MCF 10A (cell line): ENCODE data around the gene ALOX12B. TPM values are rescaled to one million over a fixed set of nuclear protein-coding genes. Genes with fewer than 3 reads are reported as not detected.
"Not testable (repeated sequence)": the region's sequence is repeated elsewhere in the genome, so short reads cannot be mapped to it uniquely, and the experiment has no call there.

Source experiments
- BruUV-seq: library from RNA; stranded (reverse); fragments of 400-500 nt; replicated peaks from 2 replicates; lab custom pipeline; 2021; lab: Mats Ljungman, UMichigan
- CTCF ChIA-PET: fragments of 300-600 bp; sonication (Branson Sonifier 250); formaldehyde crosslinking; extraction: SDS; loops from one replicate; lab custom pipeline; 2021; ENCODE audit warnings: antibody characterized with exemption, inconsistent platforms; lab: Yijun Ruan, JAX
- POLR2A ChIA-PET: fragments of 300-600, 350-650 bp; sonication (Branson Sonifier 250); formaldehyde crosslinking; extraction: SDS; loops from one replicate; lab custom pipeline; 2020; ENCODE audit warnings: antibody characterized with exemption, inconsistent platforms; lab: Yijun Ruan, JAX
- DNase-seq: peaks from one replicate; pipeline ENCODE4 v3.0.0-alpha.2; 2018; ENCODE audit not compliant: unreplicated experiment
- H3K27ac Mint-ChIP-seq: one replicate; pipeline ENCODE4 v1.8.0; 2022; ENCODE audit warnings: mild to moderate bottlenecking, low read depth, mixed read lengths; ENCODE audit not compliant: unreplicated experiment
- H3K27me3 Mint-ChIP-seq: one replicate; pipeline ENCODE4 v1.8.0; 2022; ENCODE audit warnings: mixed read lengths; ENCODE audit not compliant: insufficient read depth, unreplicated experiment
- H3K36me3 Mint-ChIP-seq: one replicate; pipeline ENCODE4 v1.8.0; 2022; ENCODE audit warnings: mild to moderate bottlenecking, moderate library complexity, mixed read lengths; ENCODE audit not compliant: insufficient read depth, unreplicated experiment
- H3K4me1 Mint-ChIP-seq: one replicate; pipeline ENCODE4 v1.8.0; 2022; ENCODE audit warnings: mixed read lengths; ENCODE audit not compliant: insufficient read depth, unreplicated experiment
- H3K4me3 Mint-ChIP-seq: one replicate; pipeline ENCODE4 v1.8.0; 2022; ENCODE audit warnings: mild to moderate bottlenecking, moderate library complexity, mixed read lengths; ENCODE audit not compliant: unreplicated experiment
- H3K9me3 Mint-ChIP-seq: one replicate; pipeline ENCODE4 v1.8.0; 2022; ENCODE audit warnings: mixed read lengths; ENCODE audit not compliant: unreplicated experiment
- intact Hi-C: fragments of 100-400 bp; cut with micrococcal nuclease; formaldehyde crosslinking; loops from 2 replicates; pipeline ENCODE4 v1.14.1; 2022
- microRNA-seq: library from miRNA; unstranded; fragments of <30 nt; microRNA quantifications from one replicate; pipeline ENCODE4 v1.2.0, GENCODE V29; 2022
- total RNA-seq: library from RNA; stranded (reverse); gene quantifications from 2 replicates; pipeline ENCODE4 v1.2.3, GENCODE V29; 2022
- TF ChIP-seq, protein P1 (sequence below): fragments of 200-600 bp; IDR thresholded peaks from one replicate; pipeline ENCODE4 v1.8.0; 2022; ENCODE audit warnings: antibody characterized with exemption, mild to moderate bottlenecking; ENCODE audit not compliant: unreplicated experiment

The ALOX12B gene
- total RNA-seq, 1 experiment from 2014 or later = 1.3 TPM

DNA sequence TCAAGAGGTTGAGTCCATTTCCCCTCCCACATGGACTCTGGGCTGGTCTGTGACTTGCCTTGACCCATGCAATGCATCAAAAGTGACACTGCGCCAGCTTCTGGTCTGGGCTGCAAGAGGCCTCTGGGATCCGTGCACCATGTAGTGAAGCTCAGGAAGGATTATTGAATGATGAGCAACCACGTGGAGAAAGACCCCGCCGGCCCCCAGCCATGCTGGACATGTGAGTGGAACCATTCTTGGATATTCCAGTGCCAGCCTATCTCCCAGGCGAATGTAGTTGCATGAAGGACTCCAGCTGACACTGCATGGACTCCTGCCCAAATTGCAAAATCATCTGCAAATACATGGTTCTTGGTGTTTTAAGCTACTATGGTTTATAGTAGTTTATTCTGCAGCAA lies 56.3 kb downstream of the ALOX12B start:
- Mint-ChIP-seq H3K27me3 (no peaks in the 10 kb centered on the region), H3K36me3 (peaks cover 6% of the 10 kb centered on the region), H3K27ac (no peak overlapping the region), H3K4me3 (no peak overlapping the region), H3K4me1 (peaks cover 26% of the 10 kb centered on the region), H3K9me3 (no peaks in the 10 kb centered on the region)
- TF ChIP-seq, protein P1, sequence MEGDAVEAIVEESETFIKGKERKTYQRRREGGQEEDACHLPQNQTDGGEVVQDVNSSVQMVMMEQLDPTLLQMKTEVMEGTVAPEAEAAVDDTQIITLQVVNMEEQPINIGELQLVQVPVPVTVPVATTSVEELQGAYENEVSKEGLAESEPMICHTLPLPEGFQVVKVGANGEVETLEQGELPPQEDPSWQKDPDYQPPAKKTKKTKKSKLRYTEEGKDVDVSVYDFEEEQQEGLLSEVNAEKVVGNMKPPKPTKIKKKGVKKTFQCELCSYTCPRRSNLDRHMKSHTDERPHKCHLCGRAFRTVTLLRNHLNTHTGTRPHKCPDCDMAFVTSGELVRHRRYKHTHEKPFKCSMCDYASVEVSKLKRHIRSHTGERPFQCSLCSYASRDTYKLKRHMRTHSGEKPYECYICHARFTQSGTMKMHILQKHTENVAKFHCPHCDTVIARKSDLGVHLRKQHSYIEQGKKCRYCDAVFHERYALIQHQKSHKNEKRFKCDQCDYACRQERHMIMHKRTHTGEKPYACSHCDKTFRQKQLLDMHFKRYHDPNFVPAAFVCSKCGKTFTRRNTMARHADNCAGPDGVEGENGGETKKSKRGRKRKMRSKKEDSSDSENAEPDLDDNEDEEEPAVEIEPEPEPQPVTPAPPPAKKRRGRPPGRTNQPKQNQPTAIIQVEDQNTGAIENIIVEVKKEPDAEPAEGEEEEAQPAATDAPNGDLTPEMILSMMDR = no peak
- POLR2A ChIA-PET = interaction anchor here (0.5 to 9.2 kb wide), 5 partner anchors 10 to 464 kb away, joined by 3 to 82 read pairs (median 4); no protein-coding TSS in a partner anchor
- intact Hi-C loops = no loop called here
- DNase-seq = no peak
- no TSS peak for BruUV-seq
- CTCF ChIA-PET = interaction anchor here (1.3 to 6.1 kb wide), 4 partner anchors 10 to 98 kb away, joined by 3 to 35 read pairs (median 16); no protein-coding TSS in a partner anchor

DNA sequence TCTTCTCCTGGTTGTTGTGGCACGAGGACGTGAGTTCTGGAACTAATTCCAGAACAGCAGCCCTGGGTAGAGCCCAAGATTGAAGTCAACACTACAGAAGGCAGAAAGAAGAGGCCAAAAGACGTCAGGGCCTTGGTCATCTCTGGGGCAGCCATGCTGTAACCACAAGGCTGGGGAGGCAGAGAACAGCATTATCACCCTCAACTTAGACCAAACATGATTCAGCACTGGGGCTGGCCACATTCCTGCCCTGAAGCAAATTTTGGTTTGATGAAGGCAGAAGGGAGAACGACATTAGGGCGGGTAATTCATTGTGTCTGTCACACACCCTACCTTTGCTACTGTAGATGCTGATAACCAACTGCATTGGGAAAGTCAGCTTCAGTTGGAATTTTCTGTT lies 58.4 kb downstream of the ALOX12B start:
- H3K27ac Mint-ChIP-seq = peak overlapping the region; percentile 68
- no peak overlapping the region for H3K4me3 Mint-ChIP-seq
- peak; percentile 60 for DNase-seq
- H3K36me3 Mint-ChIP-seq = peaks cover 6% of the 10 kb centered on the region
- intact Hi-C loops = no loop called here
- H3K4me1 Mint-ChIP-seq = peaks cover 32% of the 10 kb centered on the region
- no peaks in the 10 kb centered on the region for H3K27me3 Mint-ChIP-seq
- BruUV-seq = no TSS peak
- no peaks in the 10 kb centered on the region for H3K9me3 Mint-ChIP-seq
- POLR2A ChIA-PET = interaction anchor here (1.0 to 9.2 kb wide), 3 partner anchors 11 to 98 kb away, joined by 3 to 82 read pairs (median 15); no protein-coding TSS in a partner anchor
- CTCF ChIA-PET = interaction anchor here (0.6 to 6.1 kb wide), 4 partner anchors 11 to 28 kb away, joined by 4 to 35 read pairs (median 17); no protein-coding TSS in a partner anchor
- TF ChIP-seq, protein P1 = no peak

DNA sequence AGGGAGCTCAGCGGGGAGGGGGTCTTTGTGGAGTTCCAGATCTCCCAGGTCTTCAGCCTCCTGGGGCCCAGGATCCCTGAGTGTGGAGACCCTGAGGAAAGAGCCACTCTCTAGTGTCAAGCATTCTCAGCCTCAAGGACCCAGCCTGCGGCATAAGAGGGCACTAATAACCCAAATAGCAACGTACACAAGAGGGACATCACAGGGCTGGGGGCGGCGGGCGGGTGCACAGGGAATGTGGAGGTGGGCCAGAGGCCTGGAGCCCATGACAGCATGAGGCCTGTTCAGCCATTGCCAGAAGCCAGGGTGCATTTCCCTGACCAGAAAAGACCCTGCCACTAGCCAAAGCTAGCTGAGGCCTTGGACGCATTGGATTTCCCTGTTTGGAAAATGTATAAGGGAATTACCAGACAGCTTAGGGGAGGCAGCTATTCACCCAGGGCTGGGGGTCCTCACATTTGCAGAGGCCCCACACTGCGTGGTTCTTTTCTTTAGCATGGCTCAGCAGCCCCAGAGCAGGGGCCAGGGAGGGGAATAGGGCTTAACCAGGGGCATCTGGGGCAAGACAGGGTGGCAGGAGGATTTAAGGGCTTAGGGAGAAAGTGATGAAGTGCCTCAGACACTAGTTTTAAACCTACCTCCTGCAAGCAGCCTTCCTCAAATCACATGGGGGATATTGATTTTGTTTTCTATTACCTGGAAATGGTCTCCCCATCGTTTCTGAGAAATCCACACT lies 62.2 kb downstream of the ALOX12B start:
- peaks cover 39% of the 10 kb centered on the region for H3K4me1 Mint-ChIP-seq
- no peak for DNase-seq
- H3K4me3 Mint-ChIP-seq = no peak overlapping the region
- no peaks in the 10 kb centered on the region for H3K27me3 Mint-ChIP-seq
- H3K9me3 Mint-ChIP-seq = no peaks in the 10 kb centered on the region
- no TSS peak for BruUV-seq
- ChIA-PET POLR2A (interaction anchor here (0.6 to 2.8 kb wide), 5 partner anchors 9 to 51 kb away, joined by 3 to 14 read pairs (median 3); no protein-coding TSS in a partner anchor), CTCF (interaction anchor here (0.6 to 11.4 kb wide), 5 partner anchors 15 to 282 kb away, joined by 3 to 167 read pairs (median 5); partner anchors contain the start of gene ALOX15B)
- intact Hi-C loops = no loop called here
- H3K27ac Mint-ChIP-seq = no peak overlapping the region
- H3K36me3 Mint-ChIP-seq = no peaks in the 10 kb centered on the region
- TF ChIP-seq, protein P1 = no peak

DNA sequence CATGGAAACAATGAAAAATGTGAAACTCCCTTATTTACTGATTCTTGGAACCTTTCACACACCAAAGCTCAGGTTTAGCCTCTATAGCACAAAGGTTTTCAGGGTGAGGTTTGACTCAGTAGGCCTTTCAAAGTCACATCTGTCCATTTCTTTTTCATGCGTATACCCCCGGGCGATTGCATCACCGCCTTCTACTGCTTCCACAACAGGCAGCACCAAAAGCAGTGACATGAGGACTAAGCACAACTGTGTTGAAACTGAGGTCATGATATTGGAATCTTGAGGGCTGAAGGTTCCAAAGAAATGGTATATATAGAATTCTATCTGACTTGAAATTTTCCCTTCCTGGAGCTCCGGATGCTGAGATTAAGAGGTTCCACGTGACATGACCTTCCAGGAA lies 63.4 kb downstream of the ALOX12B start:
- intact Hi-C loops, BruUV-seq, H3K36me3 Mint-ChIP-seq, H3K27me3 Mint-ChIP-seq, H3K9me3 Mint-ChIP-seq, H3K4me3 Mint-ChIP-seq: not testable (repeated sequence)
- ChIA-PET POLR2A (interaction anchor here (1.2 to 2.8 kb wide), 3 partner anchors 10 to 16 kb away, joined by 3 to 14 read pairs (median 5); no protein-coding TSS in a partner anchor), CTCF (interaction anchor here (1.2 to 11.4 kb wide), 3 partner anchors 15 to 35 kb away, joined by 5 to 167 read pairs (median 6); partner anchors contain the start of gene ALOX15B)
- DNase-seq = peak; percentile 82
- Mint-ChIP-seq H3K27ac (peak overlapping the region; percentile 27), H3K4me1 (peaks cover 45% of the 10 kb centered on the region)

Small RNA genes within 50 kb of the gene (microRNA-seq; reads per million reads assigned to microRNA genes)
- not detected for gene MIR4314

Other genes with a start within 250 kb of the ALOX12B start
- 3.5 and 4.4 TPM in 2 replicates for gene TMEM88, start 232.7 kb downstream of the ALOX12B start, total RNA-seq
- 70.2 and 83.4 TPM in 2 replicates for gene NAA38, start 230.2 kb downstream of the ALOX12B start, total RNA-seq
- gene CYB5D1, start 229.7 kb downstream of the ALOX12B start, total RNA-seq = 23.1 and 23.2 TPM in 2 replicates
- gene CHD3, start 198.9 kb downstream of the ALOX12B start, total RNA-seq = 78.5 and 87.1 TPM in 2 replicates
- 5.6 and 7.4 TPM in 2 replicates for gene RNF227, start 171.4 kb downstream of the ALOX12B start, total RNA-seq
- 4.2 and 10.0 TPM in 2 replicates for gene KCNAB3, start 157.9 kb downstream of the ALOX12B start, total RNA-seq
- gene TRAPPC1, start 155.8 kb downstream of the ALOX12B start, total RNA-seq = 80.0 and 104 TPM in 2 replicates
- 31.5 and 39.2 TPM in 2 replicates for gene CNTROB, start 155.5 kb downstream of the ALOX12B start, total RNA-seq
- gene GUCY2D, start 85.1 kb downstream of the ALOX12B start, total RNA-seq = not detected in 2 replicates
- 18.5 and 27.6 TPM in 2 replicates for gene ALOX15B, start 48.7 kb downstream of the ALOX12B start, total RNA-seq
- 13.1 and 14.1 TPM in 2 replicates for gene ALOXE3, start 30.8 kb upstream of the ALOX12B start, total RNA-seq
- gene HES7, start 36.4 kb upstream of the ALOX12B start, total RNA-seq = 5.8 and 5.9 TPM in 2 replicates
- gene PER1, start 64.7 kb upstream of the ALOX12B start, total RNA-seq = 165 and 190 TPM in 2 replicates
- 37.7 and 42.8 TPM in 2 replicates for gene VAMP2, start 75.2 kb upstream of the ALOX12B start, total RNA-seq
- gene TMEM107, start 88.7 kb upstream of the ALOX12B start, total RNA-seq = 7.6 and 8.4 TPM in 2 replicates
- gene BORCS6, start 102.5 kb upstream of the ALOX12B start, total RNA-seq = 3.9 and 4.4 TPM in 2 replicates
- 11.7 and 33.6 TPM in 2 replicates for gene AURKB, start 122.9 kb upstream of the ALOX12B start, total RNA-seq
- gene CTC1, start 160.3 kb upstream of the ALOX12B start, total RNA-seq = 30.5 and 33.1 TPM in 2 replicates
- gene PFAS, start 161.6 kb upstream of the ALOX12B start, total RNA-seq = 54.4 and 66.2 TPM in 2 replicates
- gene RANGRF, start 201.0 kb upstream of the ALOX12B start, total RNA-seq = 38.6 and 41.8 TPM in 2 replicates
- gene SLC25A35, start 207.7 kb upstream of the ALOX12B start, total RNA-seq = 2.2 and 4.0 TPM in 2 replicates
- not detected in 2 replicates for gene ARHGEF15, start 222.5 kb upstream of the ALOX12B start, total RNA-seq